GM18519 (cell line): ENCODE results near the gene ANO1.

ENCODE experiments used
- ATAC-seq: cut with Tn5 transposase; IDR thresholded peaks from one replicate; pipeline ENCODE4 v1.9.1; 2021; ENCODE audit warnings: mild to moderate bottlenecking, moderate library complexity; ENCODE audit not compliant: unreplicated experiment, low FRiP score

Gene ANO1

GRCh38 chr11:70156291-70157037 lies 78.3 kb downstream of the ANO1 start:
- ATAC-seq, result no peak

- no peak for ATAC-seq
Observed at GRCh38 chr11:70158201-70158600, 80.1 kb downstream of the ANO1 start.

- ATAC-seq, result no peak
Observed at GRCh38 chr11:70158757-70159389, 80.8 kb downstream of the ANO1 start.

GRCh38 chr11:70159627-70160570 lies 81.8 kb downstream of the ANO1 start:
- no peak for ATAC-seq

GRCh38 chr11:70161043-70161625 lies 83.0 kb downstream of the ANO1 start:
- ATAC-seq, result no peak

- ATAC-seq, result no peak
Observed at GRCh38 chr11:70164705-70165104, 86.6 kb downstream of the ANO1 start.

GRCh38 chr11:70167120-70167519 lies 89.0 kb downstream of the ANO1 start:
- ATAC-seq, result no peak

GRCh38 chr11:70167723-70168404 lies 89.7 kb downstream of the ANO1 start:
- ATAC-seq, result no peak

- ATAC-seq, result no peak
Observed at GRCh38 chr11:70168405-70168754, 90.3 kb downstream of the ANO1 start.

GRCh38 chr11:70169127-70169526 lies 91.0 kb downstream of the ANO1 start:
- no peak for ATAC-seq

GRCh38 chr11:70169632-70170031 lies 91.5 kb downstream of the ANO1 start:
- no peak for ATAC-seq

- ATAC-seq, result no peak
Observed at GRCh38 chr11:70170596-70171210, 92.6 kb downstream of the ANO1 start.

- no peak for ATAC-seq
Observed at GRCh38 chr11:70173018-70173417, 94.9 kb downstream of the ANO1 start.

GRCh38 chr11:70174547-70175235 lies 96.6 kb downstream of the ANO1 start:
- ATAC-seq, result no peak

GRCh38 chr11:70175236-70175698 lies 97.2 kb downstream of the ANO1 start:
- ATAC-seq, result no peak

GRCh38 chr11:70176940-70177689 lies 99.0 kb downstream of the ANO1 start:
- ATAC-seq, result no peak

- no peak for ATAC-seq
Observed at GRCh38 chr11:70180906-70181305, 102.8 kb downstream of the ANO1 start.

GRCh38 chr11:70182266-70182665 lies 104.1 kb downstream of the ANO1 start:
- ATAC-seq, result no peak
